Lower lobe of right lung (tissue), 2 donors: ENCODE measurements around the gene ZFYVE28. TPM values are rescaled to one million over a fixed set of nuclear protein-coding genes. Genes with fewer than 3 reads are reported as not detected.
A peak's percentile ranks its signal among the peaks of the same experiment; 100 is the strongest.

Experiments used
- ATAC-seq, 2 donors: fragments of 200-7000 bp; cut with Tn5 transposase; one replicate each; pipeline ENCODE4 v1.9.1; 2020 to 2022; ENCODE audit warnings: mild to moderate bottlenecking in 2 of 2, moderate library complexity in 2 of 2
- DNase-seq: peaks from one replicate; pipeline ENCODE4 v3.0.0-alpha.2; 2020
- H3K27ac ChIP-seq: fragments of 200-600 bp; one replicate; pipeline ENCODE4 v1.8.0; 2022
- H3K27me3 ChIP-seq: fragments of 200-600 bp; one replicate; pipeline ENCODE4 v1.8.0; 2022; ENCODE audit warnings: low read depth
- H3K36me3 ChIP-seq: fragments of 200-600 bp; one replicate; pipeline ENCODE4 v1.8.0; 2022; ENCODE audit warnings: mild to moderate bottlenecking
- H3K4me1 ChIP-seq: fragments of 200-600 bp; one replicate; pipeline ENCODE4 v1.8.0; 2022
- H3K4me3 ChIP-seq: fragments of 200-600 bp; one replicate; pipeline ENCODE4 v1.8.0; 2022; ENCODE audit warnings: mild to moderate bottlenecking
- H3K9me3 ChIP-seq: fragments of 200-600 bp; one replicate; pipeline ENCODE4 v1.8.0; 2022
- CTCF ChIP-seq: fragments of 200-600 bp; IDR thresholded peaks from one replicate; pipeline ENCODE4 v1.8.0; 2022; ENCODE audit warnings: antibody characterized with exemption, mild to moderate bottlenecking
- intact Hi-C: fragments of 100-400 bp; cut with DNase I; formaldehyde crosslinking; loops from one replicate; pipeline ENCODE4 v1.11.0; 2022
- total RNA-seq: library from RNA; stranded (reverse); fragmentation: NEBNext Ultra II Directional; extraction: Animal tissue kit (Norgen Biotek cat#: 25700); gene quantifications from one replicate; pipeline ENCODE4 v1.2.1, GENCODE V29; 2021
- donor health status: DM: no; HTN: yes; CAD: no; lungs with severe emphysema.

Gene ZFYVE28
- total RNA-seq, 1 donor from 2014 or later, result 12.9 TPM

DNA sequence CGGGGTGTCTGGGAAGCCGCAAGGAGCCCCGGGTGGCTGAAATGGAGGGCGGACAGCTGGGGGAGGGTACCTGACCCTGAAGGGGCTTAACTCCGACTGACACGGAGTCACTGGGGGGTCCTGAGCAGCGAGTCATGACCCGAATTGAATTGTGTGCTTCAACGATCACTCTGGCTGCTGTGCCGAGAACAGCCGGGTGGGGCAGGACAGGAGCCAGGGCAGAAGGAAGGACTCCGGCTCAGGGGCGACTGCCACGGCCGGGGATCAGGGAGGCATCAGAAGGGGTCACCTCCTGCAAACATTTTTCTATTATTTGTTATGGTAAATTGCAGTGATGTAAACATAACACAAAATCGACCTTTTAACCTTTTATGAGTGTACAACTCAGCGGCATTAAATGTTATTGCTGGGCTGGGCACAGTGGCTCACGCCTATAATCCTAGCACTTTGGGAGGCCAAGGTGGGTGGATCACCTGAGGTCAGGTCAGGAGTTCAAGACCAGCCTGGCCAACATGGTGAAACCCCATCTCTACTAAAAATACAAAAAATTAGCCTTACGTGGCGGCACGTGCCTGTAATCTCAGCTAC lies 21.6 kb downstream of the ZFYVE28 start:
- DNase-seq (no peak), ATAC-seq (no peak)
- Histone ChIP-seq H3K4me3 (no peak overlapping the region), H3K27ac (no peak overlapping the region), H3K27me3 (no peaks in the 10 kb centered on the region), H3K36me3 (no peaks in the 10 kb centered on the region), H3K4me1 (peaks cover 14% of the 10 kb centered on the region), H3K9me3 (no peaks in the 10 kb centered on the region)
- intact Hi-C loops, result no loop called here
- TF ChIP-seq CTCF, result no peak

DNA sequence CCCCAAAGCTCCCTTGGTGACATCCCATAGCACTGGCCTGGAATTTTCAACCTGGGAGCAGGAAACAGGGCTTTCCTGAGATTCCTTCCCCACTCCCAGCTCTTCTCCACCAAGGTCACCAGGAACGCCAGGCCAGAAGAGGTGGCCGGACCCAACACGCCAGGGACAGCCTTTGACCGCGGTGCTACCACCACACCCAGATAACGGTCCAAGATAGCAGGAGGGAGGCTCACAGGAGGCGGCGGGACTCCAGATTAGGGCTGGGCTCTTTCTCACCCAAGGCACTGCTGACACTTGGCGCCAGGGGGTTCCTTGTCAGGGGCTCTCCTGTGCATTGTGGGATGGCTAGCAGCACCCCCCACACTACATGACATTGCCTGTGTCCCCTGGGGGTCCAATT lies 22.9 kb downstream of the ZFYVE28 start:
- Histone ChIP-seq H3K9me3 (no peaks in the 10 kb centered on the region), H3K36me3 (no peaks in the 10 kb centered on the region), H3K27ac (no peak overlapping the region), H3K27me3 (no peaks in the 10 kb centered on the region), H3K4me3 (no peak overlapping the region), H3K4me1 (peaks cover 7% of the 10 kb centered on the region)
- ATAC-seq, result no peak
- no peak for DNase-seq
- TF ChIP-seq CTCF, result no peak
- intact Hi-C loops, result no loop called here

DNA sequence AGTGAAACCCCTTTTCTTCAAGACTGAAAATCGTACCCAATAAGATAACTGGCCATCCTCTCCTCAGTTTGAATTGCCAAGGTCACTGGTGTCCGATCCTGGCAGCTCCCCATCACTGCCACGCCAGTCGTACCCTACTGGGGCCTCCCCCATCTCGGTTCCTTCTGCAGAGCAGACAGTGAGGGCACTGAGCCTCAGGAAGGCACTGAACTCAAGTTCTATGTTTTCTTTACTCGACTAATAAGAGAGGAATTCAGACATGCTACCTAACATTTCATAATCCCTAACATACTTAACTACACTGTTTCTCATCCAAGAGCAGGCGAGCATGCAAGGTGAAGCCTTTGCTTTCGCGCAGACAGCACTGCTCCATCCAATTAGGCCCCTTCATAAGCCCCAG lies 23.4 kb downstream of the ZFYVE28 start:
- no peak for ATAC-seq

GRCh38 chr4:2394528-2394927 lies 23.9 kb downstream of the ZFYVE28 start:
- Histone ChIP-seq H3K4me1 (peaks cover 7% of the 10 kb centered on the region), H3K36me3 (no peaks in the 10 kb centered on the region), H3K9me3 (no peaks in the 10 kb centered on the region), H3K27ac (no peak overlapping the region), H3K27me3 (no peaks in the 10 kb centered on the region), H3K4me3 (no peak overlapping the region)
- no peak for TF ChIP-seq CTCF
- ATAC-seq, result no peak
- intact Hi-C loops, result no loop called here
- DNase-seq, result no peak

More for the DNA sequence above, 23.4 kb downstream of the ZFYVE28 start:
- Histone ChIP-seq H3K27ac (no peak overlapping the region), H3K36me3 (no peaks in the 10 kb centered on the region), H3K27me3 (no peaks in the 10 kb centered on the region), H3K9me3 (no peaks in the 10 kb centered on the region), H3K4me1 (peaks cover 7% of the 10 kb centered on the region), H3K4me3 (no peak overlapping the region)
- no peak for TF ChIP-seq CTCF
- intact Hi-C loops, result no loop called here
- DNase-seq, result no peak

DNA sequence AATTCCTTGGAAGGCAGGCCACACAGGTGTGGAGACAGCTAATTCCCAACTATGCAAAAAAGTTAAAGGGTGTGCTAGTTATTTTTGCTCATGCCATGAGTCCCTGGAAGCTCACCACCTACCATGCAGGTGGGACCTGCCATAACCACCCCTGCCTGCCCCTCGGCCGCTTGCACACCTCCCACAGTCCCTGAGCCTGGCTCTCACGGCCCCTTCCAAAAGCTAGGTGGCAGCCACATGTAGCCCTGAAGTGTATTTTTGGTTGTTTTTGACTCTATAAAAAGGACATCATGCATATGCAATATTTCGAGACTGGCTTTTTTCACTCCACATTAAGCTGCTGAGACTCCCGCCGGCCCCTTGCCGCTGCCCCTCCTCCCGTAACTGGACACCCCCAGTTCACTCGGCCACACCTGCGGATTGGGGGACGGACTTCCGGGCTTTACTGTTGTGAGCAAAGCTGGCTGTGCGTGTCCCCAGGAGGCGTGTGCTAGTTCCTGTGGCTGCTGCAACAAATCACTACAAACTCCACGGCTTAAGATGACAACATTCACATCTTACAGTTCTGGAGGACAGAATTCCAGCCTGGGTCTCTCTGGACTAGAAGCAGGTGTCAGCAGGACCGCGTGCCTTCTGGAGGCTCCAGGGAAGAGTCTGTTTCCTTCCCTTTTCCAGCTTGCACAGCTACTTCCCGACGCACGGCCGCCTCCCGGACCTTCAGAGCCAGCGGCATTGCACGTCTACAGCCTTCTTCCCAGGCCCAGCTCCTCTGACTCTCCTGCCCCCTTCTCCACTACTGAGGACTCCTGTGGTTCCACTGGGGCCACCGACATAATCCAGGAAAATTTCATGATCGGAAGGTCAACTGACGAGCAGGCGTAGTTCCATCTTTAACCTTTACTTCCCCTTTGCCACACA lies 24.8 kb downstream of the ZFYVE28 start:
- peak; percentile 63 to 69 for ATAC-seq
- H3K4me1 ChIP-seq, result peaks cover 13% of the 10 kb centered on the region
- DNase-seq, result no peak
- intact Hi-C loops, result no loop called here
- no peaks in the 10 kb centered on the region for H3K36me3 ChIP-seq
- no peak overlapping the region for H3K27ac ChIP-seq
- peak overlapping the region; percentile 9 for H3K4me3 ChIP-seq
- H3K27me3 ChIP-seq, result no peaks in the 10 kb centered on the region
- no peaks in the 10 kb centered on the region for H3K9me3 ChIP-seq
- peak; percentile 4 for TF ChIP-seq CTCF
